NCI-H460 (cell line): ENCODE data around the gene CCDC74B. TPM values are rescaled to one million over a fixed set of nuclear protein-coding genes. Genes with fewer than 3 reads are reported as not detected.
"Not testable (repeated sequence)": the region's sequence is repeated elsewhere in the genome, so short reads cannot be mapped to it uniquely, and the experiment has no call there.

Experiments
- DNase-seq: peaks from one replicate; pipeline ENCODE4 v3.0.0-alpha.2; 2016; ENCODE audit warnings: low read depth; ENCODE audit errors: extremely low read depth
- small RNA-seq, 2 experiments: library from RNA; depleted of rRNA; stranded (forward); fragments of <200 nt; gene quantifications; one replicate each; pipeline ENCODE3, GENCODE V24; 2014
- total RNA-seq: library from RNA; depleted of rRNA; stranded (reverse); fragments of >200 nt; shearing (Covaris generic); gene quantifications from 2 replicates; pipeline ENCODE4 v1.2.3, GENCODE V29; 2014; rRNA removed

Gene CCDC74B
- total RNA-seq, 1 experiment from 2014 or later: 6.6 TPM

DNA sequence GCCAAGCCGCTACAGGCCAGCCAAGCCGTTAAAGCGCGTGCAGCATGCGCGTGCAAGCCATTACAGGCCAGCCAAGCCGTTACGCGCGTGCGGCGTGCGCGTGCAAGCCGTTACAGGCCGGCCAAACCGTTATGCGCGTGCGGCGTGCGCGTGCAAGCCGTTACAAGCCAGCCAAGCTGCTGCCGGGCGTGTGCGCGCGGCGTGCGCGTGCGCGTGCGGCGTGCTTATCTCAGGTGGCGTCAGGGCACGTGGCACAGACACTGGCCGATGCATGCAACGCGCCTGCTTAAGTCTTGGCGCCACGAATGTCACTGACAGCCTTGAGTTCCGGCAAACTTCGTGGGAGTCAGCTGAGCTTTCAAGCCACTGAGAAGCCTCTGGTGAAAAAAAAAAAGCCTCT lies 24.0 kb downstream of the CCDC74B start:
- DNase-seq: not testable (repeated sequence)

DNA sequence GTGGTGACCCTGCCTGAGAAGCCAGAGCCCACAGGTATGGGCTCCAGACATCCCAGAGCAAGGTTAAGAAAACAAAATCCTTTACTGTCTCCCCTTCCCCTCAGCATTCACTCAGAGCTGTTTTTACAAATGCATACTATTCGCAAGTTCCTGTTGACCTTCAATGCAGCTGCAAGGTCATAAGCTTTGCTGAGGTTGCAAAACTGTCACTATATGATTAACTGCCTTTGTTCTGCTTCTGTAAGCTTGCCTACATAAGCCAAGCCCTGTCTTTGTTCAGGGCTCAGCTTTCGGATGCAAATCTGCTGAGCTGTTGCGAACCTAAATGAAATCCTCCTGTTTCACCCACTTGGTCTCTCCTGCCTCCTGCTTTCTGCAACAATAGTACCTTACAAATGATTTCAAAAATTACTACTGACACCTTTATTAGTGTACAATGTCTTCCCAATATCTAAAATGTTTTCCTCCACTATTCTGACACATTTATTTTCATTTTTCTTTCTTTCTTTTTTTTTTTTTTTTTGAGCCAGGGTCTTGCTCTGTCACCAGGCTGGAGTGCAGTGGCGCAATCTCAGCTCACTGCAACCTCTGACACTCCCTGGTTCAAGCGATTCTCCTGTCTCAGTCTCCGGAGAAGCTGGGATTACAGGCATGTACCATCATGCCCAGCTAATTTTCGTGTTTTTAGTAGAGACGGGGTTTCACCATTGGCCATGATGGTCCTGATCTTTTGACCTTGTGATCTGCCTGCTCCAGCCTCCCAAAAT lies 42.1 kb downstream of the CCDC74B start:
- DNase-seq: not testable (repeated sequence)

Small RNA genes lying within 50 kb of the gene (small RNA-seq; reads per million reads assigned to genes)
- 0 reads per million in 2 experiments for gene RNU6-1049P

Other genes starting within 250 kb of the CCDC74B start
- not detected in 2 replicates for gene RAB6C, start 165.4 kb downstream of the CCDC74B start, total RNA-seq
- gene POTEF, start 15.9 kb downstream of the CCDC74B start, total RNA-seq: not detected in 2 replicates
- gene SMPD4, start 36.5 kb upstream of the CCDC74B start, total RNA-seq: 35.2 and 36.6 TPM in 2 replicates
- 169 and 202 TPM in 2 replicates for gene MZT2B, start 37.1 kb upstream of the CCDC74B start, total RNA-seq
- gene TUBA3E, start 53.3 kb upstream of the CCDC74B start, total RNA-seq: not detected in 2 replicates
- 120 and 138 TPM in 2 replicates for gene IMP4, start 197.8 kb upstream of the CCDC74B start, total RNA-seq
- 26.7 and 33.8 TPM in 2 replicates for gene PTPN18, start 210.9 kb upstream of the CCDC74B start, total RNA-seq